Brain microvascular endothelial cell (primary cell): Measurements from ENCODE around the gene CAMK1G.

Experiments
- DNase-seq: peaks from one replicate; pipeline ENCODE4 v3.0.0-alpha.2; 2020
- H3K27ac ChIP-seq: fragments of 250-450 bp; sonication (Bioruptor Pico); 2 replicates; pipeline ENCODE4 v1.5.1; 2020; ENCODE audit warnings: mild to moderate bottlenecking, moderate library complexity
- H3K27me3 ChIP-seq: fragments of 250-450 bp; sonication (Bioruptor Pico); replicated peaks from 2 replicates; pipeline ENCODE4 v1.5.1; 2020; ENCODE audit warnings: mild to moderate bottlenecking
- H3K36me3 ChIP-seq: fragments of 250-450 bp; sonication (Bioruptor Pico); replicated peaks from 2 replicates; pipeline ENCODE4 v1.5.1; 2020; ENCODE audit warnings: mild to moderate bottlenecking
- H3K4me3 ChIP-seq: 2 replicates; pipeline ENCODE4 v1.5.1; 2011; ENCODE audit warnings: low read depth, mild to moderate bottlenecking, control low read depth, low read length, moderate library complexity
- CTCF ChIP-seq: IDR thresholded peaks from 2 replicates; pipeline ENCODE4 v1.5.1; 2011; ENCODE audit warnings: low read depth, mild to moderate bottlenecking, moderate library complexity, low read length, control low read depth, inconsistent platforms; ENCODE audit errors: missing control alignments
- in situ Hi-C: cut with HindIII; loops from 2 replicates; pipeline ENCODE4 v1.10.0; 2017; ENCODE audit warnings: low sequenced_read_pairs, low pct_ligation_motif_present

The CAMK1G gene

GRCh38 chr1:209595028-209595427 is 11.5 kb downstream of the CAMK1G start:
- DNase-seq, result no peak
- in situ Hi-C loops, result loop anchor here (25.0 kb wide), 1 partner anchor 92 kb away; the partner anchor contains the start of gene G0S2
- Histone ChIP-seq H3K36me3 (no peaks in the 10 kb centered on the region), H3K27ac (no peak overlapping the region), H3K27me3 (no peaks in the 10 kb centered on the region), H3K4me3 (no peak overlapping the region)
- TF ChIP-seq CTCF, result no peak

- TF ChIP-seq CTCF, result no peak
- no peak for DNase-seq
- no peak overlapping the region for H3K4me3 ChIP-seq
- H3K36me3 ChIP-seq, result no peaks in the 10 kb centered on the region
- H3K27ac ChIP-seq, result no peak overlapping the region
- in situ Hi-C loops, result loop anchor here (25.0 kb wide), 1 partner anchor 92 kb away; the partner anchor contains the start of gene G0S2
- no peaks in the 10 kb centered on the region for H3K27me3 ChIP-seq
These were observed 12.2 kb downstream of the CAMK1G start for GRCh38 chr1:209595599-209596285.

- H3K36me3 ChIP-seq, result no peaks in the 10 kb centered on the region
- in situ Hi-C loops, result loop anchor here (25.0 kb wide), 1 partner anchor 90 kb away; the partner anchor contains the start of gene G0S2
- TF ChIP-seq CTCF, result no peak
- no peak overlapping the region for H3K27ac ChIP-seq
- DNase-seq, result no peak
- no peak overlapping the region for H3K4me3 ChIP-seq
- H3K27me3 ChIP-seq, result no peaks in the 10 kb centered on the region
These were observed 14.0 kb downstream of the CAMK1G start for GRCh38 chr1:209597499-209597898.

- no peaks in the 10 kb centered on the region for H3K36me3 ChIP-seq
- TF ChIP-seq CTCF, result no peak
- no peak for DNase-seq
- in situ Hi-C loops, result loop anchor here (25.0 kb wide), 1 partner anchor 89 kb away; the partner anchor contains the start of gene G0S2
- no peaks in the 10 kb centered on the region for H3K27me3 ChIP-seq
- no peak overlapping the region for H3K27ac ChIP-seq
- H3K4me3 ChIP-seq, result no peak overlapping the region
These were observed 14.7 kb downstream of the CAMK1G start for GRCh38 chr1:209598227-209598626.

- in situ Hi-C loops, result no loop called here
- Histone ChIP-seq H3K27ac (no peak overlapping the region), H3K27me3 (no peaks in the 10 kb centered on the region), H3K36me3 (no peaks in the 10 kb centered on the region), H3K4me3 (no peak overlapping the region)
- no peak for TF ChIP-seq CTCF
- no peak for DNase-seq
These were observed 17.0 kb downstream of the CAMK1G start for GRCh38 chr1:209600541-209600940.
